AG09309 (cell line): Measurements from ENCODE around the gene ESRRG.

ENCODE experiments used
- DNase-seq: peaks from one replicate; pipeline ENCODE4 v3.0.0-alpha.2; 2010; ENCODE audit warnings: low read depth
- H3K4me3 ChIP-seq: 2 replicates; pipeline ENCODE4 v1.5.1; 2011; ENCODE audit warnings: mild to moderate bottlenecking, low read depth, low read length, moderate library complexity; ENCODE audit not compliant: control insufficient read depth
- TF ChIP-seq, protein P1 (sequence below): IDR thresholded peaks from 2 replicates; pipeline ENCODE4 v1.5.1; 2011; ENCODE audit warnings: mild to moderate bottlenecking, low read depth, low read length, inconsistent platforms; ENCODE audit not compliant: insufficient read depth, control insufficient read depth; ENCODE audit errors: missing control alignments

Gene ESRRG

DNA sequence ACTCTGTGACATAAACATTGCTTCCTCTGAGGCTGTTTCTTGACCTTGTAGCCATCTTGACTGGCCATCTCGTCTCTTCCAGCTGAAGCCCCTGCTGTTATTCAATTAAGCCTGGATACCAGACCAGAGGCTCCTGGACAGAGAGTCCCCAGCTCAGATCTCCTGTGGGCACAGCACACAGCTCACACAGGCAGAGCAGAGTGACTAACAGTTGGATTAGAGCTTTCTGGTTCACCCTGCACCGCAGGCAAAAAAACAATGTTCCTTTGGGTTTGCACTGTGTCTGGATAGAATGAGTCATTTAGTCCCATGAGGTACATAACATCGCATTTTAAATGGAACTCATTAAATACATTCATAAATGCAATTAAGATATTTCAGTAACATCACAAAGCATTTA is 266.5 kb downstream of the ESRRG start:
- TF ChIP-seq, protein P1, sequence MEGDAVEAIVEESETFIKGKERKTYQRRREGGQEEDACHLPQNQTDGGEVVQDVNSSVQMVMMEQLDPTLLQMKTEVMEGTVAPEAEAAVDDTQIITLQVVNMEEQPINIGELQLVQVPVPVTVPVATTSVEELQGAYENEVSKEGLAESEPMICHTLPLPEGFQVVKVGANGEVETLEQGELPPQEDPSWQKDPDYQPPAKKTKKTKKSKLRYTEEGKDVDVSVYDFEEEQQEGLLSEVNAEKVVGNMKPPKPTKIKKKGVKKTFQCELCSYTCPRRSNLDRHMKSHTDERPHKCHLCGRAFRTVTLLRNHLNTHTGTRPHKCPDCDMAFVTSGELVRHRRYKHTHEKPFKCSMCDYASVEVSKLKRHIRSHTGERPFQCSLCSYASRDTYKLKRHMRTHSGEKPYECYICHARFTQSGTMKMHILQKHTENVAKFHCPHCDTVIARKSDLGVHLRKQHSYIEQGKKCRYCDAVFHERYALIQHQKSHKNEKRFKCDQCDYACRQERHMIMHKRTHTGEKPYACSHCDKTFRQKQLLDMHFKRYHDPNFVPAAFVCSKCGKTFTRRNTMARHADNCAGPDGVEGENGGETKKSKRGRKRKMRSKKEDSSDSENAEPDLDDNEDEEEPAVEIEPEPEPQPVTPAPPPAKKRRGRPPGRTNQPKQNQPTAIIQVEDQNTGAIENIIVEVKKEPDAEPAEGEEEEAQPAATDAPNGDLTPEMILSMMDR, result no peak
- DNase-seq, result peak; percentile 8
- no peak overlapping the region for H3K4me3 ChIP-seq

- TF ChIP-seq, protein P1, result no peak
- H3K4me3 ChIP-seq, result no peak overlapping the region
- DNase-seq, result no peak
Measured at GRCh38 chr1:216453777-216454176, 269.5 kb downstream of the ESRRG start.
